Suprapubic skin (tissue), 4 donors: ENCODE measurements around the gene LAMTOR4. TPM values are rescaled to one million over a fixed set of nuclear protein-coding genes. Genes with fewer than 3 reads are reported as not detected.

Experiments used
- DNase-seq, 2 donors: peaks; one replicate each; pipeline ENCODE4 v3.0.0-alpha.2; 2019; ENCODE audit warnings: low spot score in 2 of 2
- H3K27ac ChIP-seq: fragments of 200-600 bp; sonication (generic); one replicate; pipeline ENCODE4 v1.5.1; 2019
- H3K27me3 ChIP-seq: fragments of 200-600 bp; sonication (generic); one replicate; pipeline ENCODE4 v1.5.1; 2019
- H3K36me3 ChIP-seq: fragments of 200-600 bp; sonication (generic); one replicate; pipeline ENCODE4 v1.5.1; 2019
- H3K4me1 ChIP-seq: fragments of 200-600 bp; sonication (generic); one replicate; pipeline ENCODE4 v1.5.1; 2019
- H3K4me3 ChIP-seq: fragments of 200-600 bp; sonication (generic); one replicate; pipeline ENCODE4 v1.5.1; 2019; ENCODE audit warnings: mild to moderate bottlenecking
- H3K9me3 ChIP-seq: fragments of 200-600 bp; sonication (generic); one replicate; pipeline ENCODE4 v1.5.1; 2019
- CTCF ChIP-seq, 2 donors: fragments of 200-600 bp in 1 of 2; fragments of 450-650 bp in 1 of 2; sonication (generic) in 1 of 2; IDR thresholded peaks; one replicate each; pipeline ENCODE4 v1.5.1; 2016 to 2019; ENCODE audit warnings: antibody characterized with exemption in 2 of 2, mild to moderate bottlenecking in 1 of 2, moderate library complexity in 1 of 2
- EP300 ChIP-seq: sonication (generic); formaldehyde crosslinking; IDR thresholded peaks from one replicate; pipeline ENCODE4 v1.6.1; 2017; ENCODE audit warnings: antibody characterized with exemption
- POLR2A ChIP-seq, 2 donors: fragments of 450-650 bp; IDR thresholded peaks; one replicate each; pipeline ENCODE4 v1.6.1; 2017; ENCODE audit warnings: antibody characterized with exemption in 2 of 2, mild to moderate bottlenecking in 2 of 2, moderate library complexity in 2 of 2
- POLR2AphosphoS5 ChIP-seq, 3 donors: sonication (generic); formaldehyde crosslinking; IDR thresholded peaks; one replicate each; pipeline ENCODE4 v1.6.1; 2017; ENCODE audit warnings: antibody characterized with exemption in 3 of 3
- WGBS: methylation state at CpG from one replicate; pipeline ENCODE4 v1.1.5; 2018; 5-methylcytosine and 5-hydroxymethylcytosine counted together
- total RNA-seq, 4 donors: library from RNA; depleted of rRNA; stranded (reverse); fragments of >200 nt; gene quantifications; one replicate each; pipeline ENCODE4 v1.1.0, GENCODE V29; 2016

LAMTOR4 gene
- total RNA-seq, 4 donors from 2014 or later = 346 to 682 (median 537) TPM

- H3K27ac ChIP-seq = no peak overlapping the region
- no peaks in the 10 kb centered on the region for H3K36me3 ChIP-seq
- H3K9me3 ChIP-seq = no peaks in the 10 kb centered on the region
- H3K27me3 ChIP-seq = no peaks in the 10 kb centered on the region
- H3K4me3 ChIP-seq = peak overlapping the region; percentile 21
- peaks cover 29% of the 10 kb centered on the region for H3K4me1 ChIP-seq
- DNase-seq = peak in 1 of 2 donors; percentile 84
- peak; percentile 72 to 81 for TF ChIP-seq CTCF (IDR thresholded peaks at IDR 0.05)
- TF ChIP-seq EP300 = no peak
- 12% methylated on average over 24 of the region's 24 CpGs for WGBS
Measured at GRCh38 chr7:100130608-100131453, 17.9 kb upstream of the LAMTOR4 start.

- Histone ChIP-seq H3K4me3 (no peak overlapping the region), H3K36me3 (no peaks in the 10 kb centered on the region), H3K27me3 (no peaks in the 10 kb centered on the region), H3K4me1 (peaks cover 22% of the 10 kb centered on the region), H3K9me3 (no peaks in the 10 kb centered on the region), H3K27ac (no peak overlapping the region)
- TF ChIP-seq EP300 (no peak), POLR2AphosphoS5 (IDR thresholded peaks at IDR 0.05) (no peak), POLR2A (IDR thresholded peaks at IDR 0.05) (no peak), CTCF (IDR thresholded peaks at IDR 0.05) (no peak)
- DNase-seq = no peak
- 57% methylated on average over 7 of the region's 7 CpGs for WGBS
Measured at GRCh38 chr7:100132126-100132525, 16.6 kb upstream of the LAMTOR4 start.

GRCh38 chr7:100132697-100133151 lies 16.0 kb upstream of the LAMTOR4 start:
- DNase-seq = no peak
- TF ChIP-seq POLR2A (IDR thresholded peaks at IDR 0.05) = no peak
- TF ChIP-seq CTCF (IDR thresholded peaks at IDR 0.05) = peak; percentile 86 to 88
- WGBS = 35% methylated on average over 3 of the region's 3 CpGs
- Histone ChIP-seq H3K4me1 (peaks cover 18% of the 10 kb centered on the region), H3K9me3 (no peaks in the 10 kb centered on the region), H3K27ac (no peak overlapping the region), H3K36me3 (no peaks in the 10 kb centered on the region), H3K27me3 (no peaks in the 10 kb centered on the region), H3K4me3 (no peak overlapping the region)

- no peak for TF ChIP-seq POLR2A (IDR thresholded peaks at IDR 0.05)
- no peak for TF ChIP-seq CTCF (IDR thresholded peaks at IDR 0.05)
- no peak for TF ChIP-seq EP300
- no peak for TF ChIP-seq POLR2AphosphoS5 (IDR thresholded peaks at IDR 0.05)
- DNase-seq = no peak
- Histone ChIP-seq H3K36me3 (no peaks in the 10 kb centered on the region), H3K27ac (no peak overlapping the region), H3K4me3 (no peak overlapping the region), H3K4me1 (no peaks in the 10 kb centered on the region), H3K9me3 (no peaks in the 10 kb centered on the region), H3K27me3 (no peaks in the 10 kb centered on the region)
- 67% methylated on average over 13 of the region's 13 CpGs for WGBS
Measured at GRCh38 chr7:100137851-100138760, 10.6 kb upstream of the LAMTOR4 start.

- TF ChIP-seq POLR2A (IDR thresholded peaks at IDR 0.05) = no peak
- no peak for TF ChIP-seq EP300
- no peak for TF ChIP-seq CTCF (IDR thresholded peaks at IDR 0.05)
- no peak for TF ChIP-seq POLR2AphosphoS5 (IDR thresholded peaks at IDR 0.05)
- DNase-seq = no peak
- Histone ChIP-seq H3K4me1 (no peaks in the 10 kb centered on the region), H3K27me3 (no peaks in the 10 kb centered on the region), H3K27ac (peak overlapping the region; percentile 25), H3K9me3 (no peaks in the 10 kb centered on the region), H3K36me3 (no peaks in the 10 kb centered on the region), H3K4me3 (no peak overlapping the region)
- 31% methylated on average over 3 of the region's 3 CpGs for WGBS
Measured at GRCh38 chr7:100141555-100141949, 7.2 kb upstream of the LAMTOR4 start.
